AG04450 (cell line): Measurements from ENCODE around the gene ITPR3. TPM values are rescaled to one million over a fixed set of nuclear protein-coding genes. Genes with fewer than 3 reads are reported as not detected.

Source experiments
- CTCF ChIA-PET: fragments of 300-600, 350-600 bp; formaldehyde crosslinking; extraction: SDS; loops from one replicate; lab custom pipeline; 2022; ENCODE audit warnings: antibody characterized with exemption, inconsistent platforms; lab: Charles Lee
- POLR2A ChIA-PET: fragments of 350-600 bp; formaldehyde crosslinking; extraction: SDS; loops from one replicate; lab custom pipeline; 2021; ENCODE audit warnings: antibody characterized with exemption, inconsistent platforms; lab: Yijun Ruan, JAX
- DNase-seq: peaks from one replicate; pipeline ENCODE4 v3.0.0-alpha.2; 2011; ENCODE audit warnings: low read depth, low spot score
- H3K27ac ChIP-seq: one replicate; pipeline ENCODE4 v1.5.1; 2012; ENCODE audit warnings: low read depth, low read length, control low read depth
- H3K27me3 ChIP-seq: one replicate; pipeline ENCODE4 v1.6.0; 2012; ENCODE audit warnings: low read length; ENCODE audit not compliant: control insufficient read depth, insufficient read depth
- H3K4me3 ChIP-seq: 2 replicates; pipeline ENCODE4 v1.5.1; 2011; ENCODE audit warnings: mild to moderate bottlenecking, low read depth, low read length, control low read depth
- H3K9me3 ChIP-seq: 2 replicates; pipeline ENCODE4 v1.5.1; 2012; ENCODE audit warnings: low read length; ENCODE audit not compliant: control insufficient read depth, insufficient read depth
- polyA plus RNA-seq: library from polyadenylated mRNA; depleted of rRNA; stranded (reverse); fragments of >200 nt; gene quantifications from 2 replicates; pipeline ENCODE4 v1.2.3, GENCODE V29; 2011
- TF ChIP-seq, protein P1 (sequence below): IDR thresholded peaks from 2 replicates; pipeline ENCODE4 v1.5.1; 2011; ENCODE audit warnings: low read depth, low read length, control low read depth, inconsistent platforms

Gene ITPR3
- polyA plus RNA-seq, 1 experiment: 4.4 TPM

DNA sequence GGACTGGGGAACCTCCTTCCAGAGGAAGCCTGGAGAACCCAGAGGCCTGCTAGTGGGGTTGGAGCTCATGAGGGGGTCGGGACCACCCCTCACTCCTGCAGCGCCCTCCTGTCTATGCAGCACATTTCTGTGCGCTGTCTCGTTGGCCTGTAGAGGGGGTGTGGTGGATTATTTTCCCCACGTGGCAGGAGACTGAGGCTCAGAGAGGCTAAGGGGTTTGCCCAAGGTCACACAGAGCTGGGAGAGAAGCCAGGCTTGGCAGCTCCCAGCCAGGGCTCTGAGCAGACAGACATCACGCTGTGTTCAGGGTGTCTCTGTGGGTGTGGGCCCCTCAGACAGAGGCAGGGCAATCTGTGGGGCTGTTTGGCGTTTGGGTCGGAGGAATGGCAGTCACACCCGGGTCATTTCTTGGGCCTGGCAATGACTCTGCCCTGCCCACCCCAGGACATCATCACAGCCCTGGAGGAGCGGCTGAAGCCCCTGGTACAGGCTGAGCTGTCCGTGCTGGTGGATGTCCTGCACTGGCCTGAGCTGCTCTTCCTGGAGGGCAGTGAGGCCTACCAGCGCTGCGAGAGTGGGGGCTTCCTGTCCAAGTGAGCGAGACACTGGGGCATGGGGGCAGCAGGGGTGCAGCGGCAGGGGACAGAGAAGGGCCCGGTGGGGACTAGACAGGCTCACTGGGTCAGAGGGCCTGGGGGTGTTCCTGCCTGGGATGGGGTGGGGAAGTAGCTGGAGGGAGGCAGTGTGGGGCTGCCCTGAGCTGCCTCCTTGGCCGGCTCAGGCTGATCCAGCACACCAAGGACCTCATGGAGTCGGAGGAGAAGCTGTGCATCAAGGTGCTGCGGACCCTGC lies 62.7 kb downstream of the ITPR3 start:
- POLR2A ChIA-PET: interaction anchor here (0.7 kb wide), 1 partner anchor 286 kb away, joined by 4 read pairs; no protein-coding TSS in a partner anchor
- TF ChIP-seq, protein P1, sequence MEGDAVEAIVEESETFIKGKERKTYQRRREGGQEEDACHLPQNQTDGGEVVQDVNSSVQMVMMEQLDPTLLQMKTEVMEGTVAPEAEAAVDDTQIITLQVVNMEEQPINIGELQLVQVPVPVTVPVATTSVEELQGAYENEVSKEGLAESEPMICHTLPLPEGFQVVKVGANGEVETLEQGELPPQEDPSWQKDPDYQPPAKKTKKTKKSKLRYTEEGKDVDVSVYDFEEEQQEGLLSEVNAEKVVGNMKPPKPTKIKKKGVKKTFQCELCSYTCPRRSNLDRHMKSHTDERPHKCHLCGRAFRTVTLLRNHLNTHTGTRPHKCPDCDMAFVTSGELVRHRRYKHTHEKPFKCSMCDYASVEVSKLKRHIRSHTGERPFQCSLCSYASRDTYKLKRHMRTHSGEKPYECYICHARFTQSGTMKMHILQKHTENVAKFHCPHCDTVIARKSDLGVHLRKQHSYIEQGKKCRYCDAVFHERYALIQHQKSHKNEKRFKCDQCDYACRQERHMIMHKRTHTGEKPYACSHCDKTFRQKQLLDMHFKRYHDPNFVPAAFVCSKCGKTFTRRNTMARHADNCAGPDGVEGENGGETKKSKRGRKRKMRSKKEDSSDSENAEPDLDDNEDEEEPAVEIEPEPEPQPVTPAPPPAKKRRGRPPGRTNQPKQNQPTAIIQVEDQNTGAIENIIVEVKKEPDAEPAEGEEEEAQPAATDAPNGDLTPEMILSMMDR: no peak

GRCh38 chr6:33684428-33684896 lies 63.3 kb downstream of the ITPR3 start:
- CTCF ChIA-PET: no interaction called here

More for the DNA sequence above, 62.7 kb downstream of the ITPR3 start:
- no peak overlapping the region for H3K27ac ChIP-seq
- H3K4me3 ChIP-seq: no peak overlapping the region
- H3K27me3 ChIP-seq: no peaks in the 10 kb centered on the region
- DNase-seq: no peak
- CTCF ChIA-PET: no interaction called here
- H3K9me3 ChIP-seq: no peaks in the 10 kb centered on the region; the same call in 1 of the 2 replicates

DNA sequence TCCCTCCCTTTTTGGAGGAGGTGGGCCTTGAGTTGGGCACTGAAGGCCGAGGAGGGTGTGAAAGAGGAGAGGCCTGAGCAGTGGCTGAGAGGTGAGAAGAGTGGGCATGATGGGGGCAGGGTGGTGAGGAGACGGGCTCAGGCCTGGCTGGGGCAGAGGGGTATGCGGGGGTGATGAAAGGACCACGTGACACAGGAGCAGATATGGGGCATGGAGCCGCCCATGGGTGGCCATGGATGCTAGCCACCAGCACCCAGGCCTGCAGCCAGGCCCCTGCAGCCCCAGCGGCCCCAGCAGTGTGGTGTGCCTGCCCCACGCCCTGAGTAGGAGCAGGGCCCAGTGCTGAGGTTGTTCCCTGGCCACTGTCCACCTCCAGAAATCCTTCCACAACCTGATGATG lies 63.9 kb downstream of the ITPR3 start:
- POLR2A ChIA-PET: no interaction called here
- Histone ChIP-seq H3K27me3 (no peaks in the 10 kb centered on the region), H3K27ac (no peak overlapping the region), H3K4me3 (no peak overlapping the region), H3K9me3 (no peaks in the 10 kb centered on the region; the same call in 1 of the 2 replicates)
- CTCF ChIA-PET: no interaction called here
- TF ChIP-seq, protein P1: no peak
- DNase-seq: no peak

More at GRCh38 chr6:33684428-33684896, 63.3 kb downstream of the ITPR3 start:
- no peaks in the 10 kb centered on the region for H3K27me3 ChIP-seq
- no peak overlapping the region for H3K27ac ChIP-seq
- no peaks in the 10 kb centered on the region; the same call in 1 of the 2 replicates for H3K9me3 ChIP-seq
- TF ChIP-seq, protein P1: no peak
- POLR2A ChIA-PET: no interaction called here
- H3K4me3 ChIP-seq: no peak overlapping the region
- no peak for DNase-seq

DNA sequence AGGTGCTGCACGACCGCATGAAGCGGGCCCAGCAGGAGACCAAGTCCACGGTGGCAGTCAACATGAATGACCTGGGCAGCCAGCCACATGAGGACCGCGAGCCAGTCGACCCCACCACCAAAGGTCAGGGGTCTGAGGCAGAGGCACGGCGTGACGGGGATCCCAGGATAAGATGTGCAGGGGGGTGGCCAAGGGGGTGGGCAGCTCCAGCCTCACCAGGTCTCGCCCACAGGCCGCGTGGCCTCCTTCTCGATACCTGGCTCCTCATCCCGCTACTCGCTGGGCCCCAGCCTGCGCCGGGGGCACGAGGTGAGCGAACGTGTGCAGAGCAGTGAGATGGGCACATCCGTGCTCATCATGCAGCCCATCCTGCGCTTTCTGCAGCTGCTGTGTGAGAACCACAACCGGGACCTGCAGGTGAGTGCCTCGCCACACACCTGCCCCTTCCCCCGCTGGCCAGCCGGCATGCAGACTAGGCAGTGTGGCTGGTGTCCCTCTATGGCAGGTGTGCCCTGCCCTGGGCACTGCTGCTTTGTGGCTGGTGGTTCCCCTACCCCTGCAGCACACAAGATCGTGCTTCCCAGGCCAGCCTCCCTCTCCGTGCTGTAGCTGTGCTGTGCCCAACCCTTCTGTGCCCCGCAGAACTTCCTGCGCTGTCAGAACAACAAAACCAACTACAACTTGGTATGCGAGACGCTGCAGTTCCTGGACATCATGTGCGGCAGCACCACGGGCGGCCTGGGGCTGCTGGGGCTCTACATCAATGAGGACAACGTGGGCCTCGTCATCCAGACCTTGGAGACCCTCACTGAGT lies 64.5 kb downstream of the ITPR3 start:
- POLR2A ChIA-PET: no interaction called here

More for the DNA sequence above, 64.5 kb downstream of the ITPR3 start:
- TF ChIP-seq, protein P1: no peak
- no peaks in the 10 kb centered on the region; the same call in 1 of the 2 replicates for H3K9me3 ChIP-seq
- no peak for DNase-seq
- H3K27me3 ChIP-seq: no peaks in the 10 kb centered on the region
- H3K4me3 ChIP-seq: no peak overlapping the region
- CTCF ChIA-PET: no interaction called here
- H3K27ac ChIP-seq: no peak overlapping the region
